SU-DHL-6 (cell line): ENCODE data around the gene TMEM119.
"Not testable (repeated sequence)": the region's sequence is repeated elsewhere in the genome, so short reads cannot be mapped to it uniquely, and the experiment has no call there.

Source experiments
- EZH2phosphoT487 ChIP-seq: fragments of 200-600 bp; sonication (generic), shearing (Covaris generic); conservative IDR thresholded peaks from 2 replicates; pipeline ENCODE4 v1.6.1; 2018; ENCODE audit warnings: mild to moderate bottlenecking, antibody characterized with exemption, low read length, moderate library complexity, mixed read lengths
- TF ChIP-seq, protein P1 (sequence below): fragments of 200-600 bp; sonication (generic); IDR thresholded peaks from one replicate; pipeline ENCODE4 v1.5.1; 2017; ENCODE audit warnings: antibody characterized with exemption, mild to moderate bottlenecking, low read length, moderate library complexity; ENCODE audit not compliant: insufficient read depth, poor library complexity, severe bottlenecking

DNA sequence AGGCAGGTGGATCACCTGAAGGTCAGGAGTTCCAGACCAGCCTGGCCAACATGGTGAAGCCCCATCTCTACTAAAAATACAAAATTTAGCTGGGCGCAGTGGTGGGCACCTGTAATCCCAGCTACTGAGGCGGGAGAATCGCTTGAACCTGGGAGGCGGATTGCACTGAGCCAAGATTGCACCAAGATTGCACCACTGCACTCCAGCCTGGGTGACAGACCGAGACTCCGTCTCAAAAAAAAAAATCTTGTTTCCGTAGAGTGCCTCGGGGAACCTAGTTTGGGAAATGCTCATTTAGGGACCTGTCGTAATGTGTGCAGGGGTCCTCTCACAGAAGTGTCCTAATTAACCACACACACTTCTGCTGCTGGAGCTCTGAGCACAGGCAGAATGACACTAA lies 7.4 kb downstream of the TMEM119 start:
- TF ChIP-seq, protein P1, sequence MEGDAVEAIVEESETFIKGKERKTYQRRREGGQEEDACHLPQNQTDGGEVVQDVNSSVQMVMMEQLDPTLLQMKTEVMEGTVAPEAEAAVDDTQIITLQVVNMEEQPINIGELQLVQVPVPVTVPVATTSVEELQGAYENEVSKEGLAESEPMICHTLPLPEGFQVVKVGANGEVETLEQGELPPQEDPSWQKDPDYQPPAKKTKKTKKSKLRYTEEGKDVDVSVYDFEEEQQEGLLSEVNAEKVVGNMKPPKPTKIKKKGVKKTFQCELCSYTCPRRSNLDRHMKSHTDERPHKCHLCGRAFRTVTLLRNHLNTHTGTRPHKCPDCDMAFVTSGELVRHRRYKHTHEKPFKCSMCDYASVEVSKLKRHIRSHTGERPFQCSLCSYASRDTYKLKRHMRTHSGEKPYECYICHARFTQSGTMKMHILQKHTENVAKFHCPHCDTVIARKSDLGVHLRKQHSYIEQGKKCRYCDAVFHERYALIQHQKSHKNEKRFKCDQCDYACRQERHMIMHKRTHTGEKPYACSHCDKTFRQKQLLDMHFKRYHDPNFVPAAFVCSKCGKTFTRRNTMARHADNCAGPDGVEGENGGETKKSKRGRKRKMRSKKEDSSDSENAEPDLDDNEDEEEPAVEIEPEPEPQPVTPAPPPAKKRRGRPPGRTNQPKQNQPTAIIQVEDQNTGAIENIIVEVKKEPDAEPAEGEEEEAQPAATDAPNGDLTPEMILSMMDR, result not testable (repeated sequence)
- TF ChIP-seq EZH2phosphoT487, result not testable (repeated sequence)
